Stimulated activated naive CD8-positive, alpha-beta T cell treated with anti-CD3 and anti-CD28 coated beads, Interleukin-15, Interleukin-2, amounts not matched to agents 100 ng/mL and 50 ng/mL, for 24 hours (primary cell): ENCODE data around the gene AP1M1.
A peak's percentile ranks its signal among the peaks of the same experiment; 100 is the strongest.

Experiments used
- H3K27ac Mint-ChIP-seq: one replicate; pipeline ENCODE4 v1.8.0; 2021; ENCODE audit warnings: mild to moderate bottlenecking, mixed read lengths
- H3K27me3 Mint-ChIP-seq: one replicate; pipeline ENCODE4 v1.8.0; 2021; ENCODE audit warnings: mixed read lengths
- H3K36me3 Mint-ChIP-seq: one replicate; pipeline ENCODE4 v1.8.0; 2021; ENCODE audit warnings: low read depth, mixed read lengths
- H3K4me1 Mint-ChIP-seq: one replicate; pipeline ENCODE4 v1.8.0; 2021; ENCODE audit warnings: low read depth, mixed read lengths
- H3K4me3 Mint-ChIP-seq: one replicate; pipeline ENCODE4 v1.8.0; 2021; ENCODE audit warnings: mild to moderate bottlenecking, mixed read lengths
- H3K9me3 Mint-ChIP-seq: one replicate; pipeline ENCODE4 v1.8.0; 2021; ENCODE audit warnings: mixed read lengths

Gene AP1M1

DNA sequence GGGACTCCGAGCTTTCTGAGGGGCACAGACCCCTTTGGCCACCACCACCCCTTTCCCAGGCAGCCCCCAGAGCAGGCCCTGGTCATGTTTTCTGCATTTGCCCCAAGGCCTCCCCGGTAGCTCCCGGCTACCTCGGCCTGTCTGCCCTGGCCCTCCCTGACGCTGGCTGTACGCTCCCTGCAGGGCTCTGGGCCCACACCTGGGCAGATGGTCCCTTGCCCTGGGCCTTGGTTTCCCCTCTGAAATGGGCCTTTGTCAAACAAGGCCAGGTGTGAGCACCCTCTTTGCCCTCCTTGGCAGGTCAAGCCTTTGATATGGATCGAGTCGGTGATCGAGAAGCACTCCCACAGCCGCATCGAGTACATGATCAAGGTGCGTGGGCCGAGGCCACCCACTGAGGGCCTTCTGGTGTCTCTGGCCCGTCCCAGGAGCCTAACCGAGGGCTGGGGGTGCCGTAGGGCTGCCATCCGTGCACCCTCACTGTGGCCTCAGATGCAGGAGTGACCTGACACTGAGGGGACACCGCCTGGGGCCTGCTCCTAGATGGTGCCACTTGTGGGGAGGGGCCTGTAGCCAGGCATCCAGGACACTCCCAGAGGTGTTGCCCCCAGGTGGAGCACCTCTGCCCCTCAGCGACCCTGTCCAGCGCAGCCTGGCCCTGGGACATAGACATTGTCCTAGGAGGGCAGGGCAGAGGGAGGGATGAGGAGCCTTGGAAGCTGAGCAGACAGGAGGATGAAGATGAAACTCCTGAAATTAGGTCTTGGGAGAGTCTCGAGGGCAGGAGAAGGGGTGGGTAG is 30.3 kb downstream of the AP1M1 start:
- Mint-ChIP-seq H3K4me1 (no peaks in the 10 kb centered on the region), H3K4me3 (no peak overlapping the region), H3K27me3 (no peaks in the 10 kb centered on the region), H3K27ac (no peak overlapping the region), H3K9me3 (no peaks in the 10 kb centered on the region), H3K36me3 (peaks cover 39% of the 10 kb centered on the region)

DNA sequence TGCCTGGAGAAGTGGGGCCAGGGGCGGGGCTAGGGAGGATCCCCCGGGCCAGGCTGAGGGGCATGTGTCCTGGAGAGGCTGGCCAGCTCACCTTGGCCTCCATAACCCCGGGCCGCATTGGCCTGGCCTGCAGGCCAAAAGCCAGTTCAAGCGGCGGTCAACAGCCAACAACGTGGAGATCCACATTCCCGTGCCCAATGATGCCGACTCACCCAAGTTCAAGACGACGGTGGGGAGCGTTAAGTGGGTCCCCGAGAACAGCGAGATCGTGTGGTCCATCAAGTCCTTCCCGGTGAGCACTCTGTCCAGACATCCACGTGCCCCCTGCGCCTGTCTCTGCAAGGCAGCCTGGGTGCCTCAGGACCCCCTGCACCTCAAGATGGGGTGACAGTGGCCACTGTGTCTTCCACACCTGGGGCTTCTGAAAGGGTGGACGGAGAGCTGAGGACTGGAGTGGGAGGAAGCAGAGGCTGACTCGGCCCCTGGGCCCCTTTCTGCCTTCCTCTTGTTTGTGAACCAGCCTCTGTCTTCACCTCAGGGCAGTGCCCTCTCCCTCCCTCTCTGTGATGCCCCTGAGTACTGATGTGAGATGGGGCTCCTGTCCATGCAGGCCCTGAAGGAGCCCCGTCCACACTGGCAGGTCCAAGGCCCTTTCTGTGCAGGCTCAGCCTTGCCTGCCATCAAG is 31.1 kb downstream of the AP1M1 start:
- Mint-ChIP-seq H3K27ac (no peak overlapping the region), H3K9me3 (no peaks in the 10 kb centered on the region), H3K4me1 (peaks cover 5% of the 10 kb centered on the region), H3K36me3 (peaks cover 38% of the 10 kb centered on the region), H3K27me3 (no peaks in the 10 kb centered on the region), H3K4me3 (no peak overlapping the region)

DNA sequence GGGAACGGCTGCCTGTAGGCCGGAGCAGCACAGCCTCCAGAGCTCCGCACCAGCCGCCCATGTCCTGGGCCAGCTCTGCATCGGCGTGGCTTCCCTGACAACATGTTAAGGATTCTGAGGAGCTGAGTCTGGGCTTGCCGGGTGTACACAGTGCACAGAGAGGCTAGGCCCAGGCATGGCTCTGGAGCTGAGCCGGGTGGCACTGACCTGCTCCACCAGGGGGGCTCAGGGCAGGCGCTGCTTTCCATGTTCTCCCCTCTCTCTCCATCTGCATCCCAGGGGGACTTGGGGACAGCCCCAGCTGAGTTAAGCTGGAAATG is 31.6 kb downstream of the AP1M1 start:
- H3K27me3 Mint-ChIP-seq: no peaks in the 10 kb centered on the region
- peaks cover 42% of the 10 kb centered on the region for H3K36me3 Mint-ChIP-seq
- no peak overlapping the region for H3K4me3 Mint-ChIP-seq
- no peak overlapping the region for H3K27ac Mint-ChIP-seq
- peaks cover 8% of the 10 kb centered on the region for H3K4me1 Mint-ChIP-seq
- no peaks in the 10 kb centered on the region for H3K9me3 Mint-ChIP-seq

DNA sequence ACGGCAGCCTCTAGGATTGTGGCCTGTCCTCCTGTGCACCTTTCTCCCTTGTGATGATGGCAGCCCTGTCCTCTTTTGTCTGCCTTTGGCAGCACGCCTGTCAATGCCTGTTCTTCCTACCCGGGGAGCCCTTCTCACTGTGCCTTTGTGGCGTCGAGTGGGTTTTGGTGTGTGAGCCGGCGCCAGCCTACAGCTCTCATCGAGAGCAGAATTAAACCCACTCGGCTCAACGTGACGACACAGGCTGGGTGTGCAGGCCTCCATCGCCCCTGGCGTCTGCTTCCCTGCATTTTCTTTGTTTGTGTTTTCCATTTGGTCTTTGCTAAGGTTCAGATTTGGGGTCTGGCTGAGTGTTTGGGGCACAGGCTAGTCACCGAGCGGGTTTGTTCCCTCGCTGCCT is 34.4 kb downstream of the AP1M1 start:
- Mint-ChIP-seq H3K4me3 (no peak overlapping the region), H3K36me3 (peaks cover 69% of the 10 kb centered on the region), H3K9me3 (peaks cover 7% of the 10 kb centered on the region), H3K27me3 (no peaks in the 10 kb centered on the region), H3K27ac (no peak overlapping the region), H3K4me1 (peaks cover 32% of the 10 kb centered on the region)

DNA sequence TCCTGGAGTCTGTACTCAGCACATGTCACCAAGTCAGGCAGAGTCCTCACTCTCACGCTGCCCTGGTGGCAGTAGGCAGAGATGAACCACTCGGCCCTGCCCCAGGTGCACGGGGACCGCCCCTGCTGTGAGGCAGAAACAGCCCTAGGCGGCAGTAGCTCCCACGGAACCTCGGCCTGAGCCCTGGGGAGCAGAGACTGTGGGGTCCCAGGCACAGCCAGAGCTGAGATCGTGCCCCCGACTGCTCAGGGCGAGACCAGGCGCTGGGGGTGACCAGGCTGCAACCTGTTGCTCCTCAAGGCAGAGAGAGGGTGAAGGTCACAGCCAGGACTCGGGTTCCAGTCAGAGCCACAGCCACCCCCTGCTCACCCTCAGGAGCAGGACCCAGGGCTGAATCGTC is 34.9 kb downstream of the AP1M1 start:
- Mint-ChIP-seq H3K4me1 (peaks cover 34% of the 10 kb centered on the region), H3K36me3 (peaks cover 69% of the 10 kb centered on the region), H3K27ac (no peak overlapping the region)

DNA sequence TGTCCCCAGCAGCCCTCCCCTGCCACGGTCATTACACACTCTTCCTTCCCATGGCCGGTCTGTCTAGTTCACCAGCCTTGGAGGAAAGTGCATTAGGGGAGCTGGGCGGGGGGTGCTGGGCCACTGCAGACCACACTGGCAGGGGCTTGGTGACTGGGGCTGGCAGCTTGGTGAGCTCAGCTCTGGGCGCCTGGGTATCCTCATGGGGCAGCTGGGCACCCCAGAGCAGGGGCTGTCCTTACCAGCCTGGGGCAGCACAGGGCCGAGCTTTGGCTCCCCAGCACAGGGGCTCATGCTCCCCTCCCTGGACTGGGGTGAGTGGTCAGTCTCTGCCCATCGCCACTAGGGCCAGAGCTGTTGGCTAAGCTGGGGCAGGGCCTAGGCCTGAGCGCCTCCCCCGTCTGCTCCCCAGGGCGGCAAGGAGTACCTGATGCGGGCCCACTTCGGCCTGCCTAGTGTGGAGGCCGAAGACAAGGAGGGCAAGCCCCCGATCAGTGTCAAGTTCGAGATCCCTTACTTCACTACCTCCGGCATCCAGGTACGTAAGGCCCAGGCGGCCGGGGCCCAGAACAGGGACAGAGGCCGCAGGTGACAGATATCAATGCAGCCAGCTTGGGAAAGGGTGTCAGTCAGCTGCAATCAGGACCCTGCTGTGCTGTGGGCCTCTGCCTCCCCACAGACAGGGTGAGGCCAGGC is 35.5 kb downstream of the AP1M1 start:
- Mint-ChIP-seq H3K4me1 (peaks cover 40% of the 10 kb centered on the region), H3K36me3 (peaks cover 66% of the 10 kb centered on the region), H3K27me3 (no peaks in the 10 kb centered on the region), H3K9me3 (peaks cover 7% of the 10 kb centered on the region), H3K27ac (no peak overlapping the region), H3K4me3 (no peak overlapping the region)

More for the DNA sequence above, 34.9 kb downstream of the AP1M1 start:
- H3K4me3 Mint-ChIP-seq: no peak overlapping the region
- peaks cover 7% of the 10 kb centered on the region for H3K9me3 Mint-ChIP-seq
- H3K27me3 Mint-ChIP-seq: no peaks in the 10 kb centered on the region

DNA sequence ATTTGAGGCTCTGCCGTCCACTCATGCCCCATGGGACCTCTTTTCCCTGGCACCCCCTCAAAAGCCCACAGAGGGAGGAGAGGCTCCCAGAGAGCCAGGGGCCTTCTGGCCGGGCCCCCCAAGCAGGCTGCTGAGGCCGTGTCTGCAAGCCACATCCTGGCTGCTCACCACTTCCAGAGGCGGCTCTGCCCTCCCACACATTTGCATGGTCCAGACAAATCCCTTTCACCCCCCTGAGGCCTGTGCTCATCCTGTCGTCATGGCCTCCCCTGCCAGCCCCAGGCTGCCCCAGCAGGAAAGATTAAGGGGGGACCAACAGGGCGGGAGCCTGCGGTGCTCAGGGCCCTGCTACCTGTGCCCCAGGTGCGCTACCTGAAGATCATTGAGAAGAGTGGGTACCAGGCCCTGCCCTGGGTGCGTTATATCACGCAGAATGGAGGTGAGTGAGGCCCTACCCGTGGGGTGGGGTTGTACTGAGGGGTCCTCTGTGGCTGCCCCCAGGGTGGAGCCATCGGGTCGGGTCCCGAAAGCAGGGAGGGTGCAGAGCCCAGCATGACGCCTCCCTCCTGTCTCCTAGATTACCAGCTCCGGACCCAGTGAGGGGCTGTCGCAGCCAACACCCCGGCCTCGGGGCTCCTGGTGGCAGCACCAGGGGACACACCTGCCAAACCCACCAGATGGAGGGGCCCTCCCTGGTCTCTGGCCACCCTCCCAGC is 36.3 kb downstream of the AP1M1 start:
- peaks cover 58% of the 10 kb centered on the region for H3K36me3 Mint-ChIP-seq

DNA sequence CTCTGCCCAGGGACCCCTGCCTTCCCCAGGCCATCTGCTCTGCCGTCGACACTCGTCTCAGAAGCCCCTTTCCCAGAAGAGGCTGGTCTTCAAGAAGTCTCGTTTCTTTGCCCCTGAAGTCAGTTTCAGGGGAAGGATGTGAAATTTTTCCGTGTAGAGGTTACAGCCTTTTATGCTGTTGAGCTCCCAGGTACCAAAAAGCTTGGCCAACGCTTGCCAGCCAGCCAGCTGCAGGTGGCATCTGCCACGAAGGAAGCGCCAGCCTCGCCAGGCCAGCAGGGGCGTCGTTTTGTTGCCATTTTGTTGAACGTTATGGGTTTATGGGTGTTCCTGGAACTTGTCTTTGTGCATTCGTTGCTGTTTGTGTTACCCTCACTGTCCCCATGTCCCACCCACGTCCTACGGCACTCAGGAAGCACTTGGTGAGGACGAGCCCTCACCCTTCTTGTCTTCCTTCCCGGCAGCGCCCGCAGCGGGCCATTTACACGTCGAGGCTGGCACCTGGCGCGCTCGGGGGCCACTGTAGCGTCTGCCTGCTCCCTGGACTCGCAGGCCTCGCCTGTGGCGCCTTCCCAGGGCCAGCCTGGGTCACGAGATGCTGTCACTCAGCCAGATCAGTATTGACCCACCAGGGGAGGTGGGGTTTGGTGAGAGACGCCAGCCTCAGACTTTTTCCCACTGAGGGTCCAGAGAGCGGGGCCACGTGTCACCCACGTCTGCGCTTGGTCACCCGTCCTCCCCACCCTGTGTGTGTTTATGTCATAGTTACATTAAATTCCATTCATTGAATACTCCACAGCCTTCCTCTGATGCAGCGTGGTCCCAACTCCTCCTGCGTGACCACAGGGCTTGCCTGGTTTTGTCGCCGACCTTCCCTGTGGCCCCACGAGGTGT is 37.1 kb downstream of the AP1M1 start:
- Mint-ChIP-seq H3K27me3 (no peaks in the 10 kb centered on the region), H3K9me3 (peaks cover 7% of the 10 kb centered on the region), H3K27ac (no peak overlapping the region), H3K4me3 (no peak overlapping the region), H3K4me1 (peaks cover 52% of the 10 kb centered on the region), H3K36me3 (peaks cover 53% of the 10 kb centered on the region)

More for the DNA sequence above, 36.3 kb downstream of the AP1M1 start:
- Mint-ChIP-seq H3K27me3 (no peaks in the 10 kb centered on the region), H3K27ac (no peak overlapping the region), H3K4me1 (peaks cover 45% of the 10 kb centered on the region), H3K9me3 (peaks cover 7% of the 10 kb centered on the region), H3K4me3 (no peak overlapping the region)

DNA sequence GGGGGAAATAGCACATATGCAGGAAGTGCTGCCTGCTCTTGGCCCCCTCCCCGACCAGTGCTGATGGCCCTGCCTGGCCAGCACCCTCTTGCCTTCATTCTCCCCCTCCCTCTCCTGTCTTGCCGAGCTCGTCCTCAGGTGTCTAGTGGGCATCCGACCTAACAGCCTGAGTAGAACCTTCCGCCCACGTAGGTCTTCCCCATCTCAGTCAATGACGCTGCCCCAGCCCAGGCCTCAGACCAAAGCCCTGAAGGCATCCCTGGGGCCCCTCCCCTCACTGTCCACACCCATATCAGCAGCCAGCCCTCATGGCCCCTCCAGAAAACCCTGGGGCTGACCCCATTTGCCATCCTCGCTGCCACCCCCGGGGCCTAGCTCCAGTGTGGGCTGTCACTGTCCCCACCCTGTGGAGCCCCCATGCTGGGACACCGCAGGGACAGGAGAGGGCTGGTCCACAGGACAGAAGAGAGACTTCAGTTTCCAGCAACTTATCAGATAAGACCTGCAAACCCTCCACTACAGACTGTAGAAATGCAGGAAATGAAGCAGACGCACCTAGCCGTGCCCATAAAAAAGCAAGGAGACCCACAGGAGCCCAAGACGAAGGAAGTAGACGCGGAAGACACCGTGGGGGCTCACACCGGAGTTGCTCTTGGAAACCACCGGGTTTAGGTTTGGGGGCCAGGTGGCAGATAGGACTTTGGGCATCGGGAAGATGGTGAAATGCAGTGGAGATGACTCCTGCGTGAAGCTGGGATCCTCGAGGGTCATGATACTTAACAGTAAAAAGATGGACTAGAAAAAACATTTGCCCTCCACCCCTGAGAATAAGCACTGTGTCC is 38.3 kb downstream of the AP1M1 start:
- no peak overlapping the region for H3K4me3 Mint-ChIP-seq
- no peaks in the 10 kb centered on the region for H3K27me3 Mint-ChIP-seq
- peaks cover 7% of the 10 kb centered on the region for H3K9me3 Mint-ChIP-seq
- peaks cover 52% of the 10 kb centered on the region for H3K4me1 Mint-ChIP-seq
- H3K27ac Mint-ChIP-seq: no peak overlapping the region
- H3K36me3 Mint-ChIP-seq: peaks cover 44% of the 10 kb centered on the region

DNA sequence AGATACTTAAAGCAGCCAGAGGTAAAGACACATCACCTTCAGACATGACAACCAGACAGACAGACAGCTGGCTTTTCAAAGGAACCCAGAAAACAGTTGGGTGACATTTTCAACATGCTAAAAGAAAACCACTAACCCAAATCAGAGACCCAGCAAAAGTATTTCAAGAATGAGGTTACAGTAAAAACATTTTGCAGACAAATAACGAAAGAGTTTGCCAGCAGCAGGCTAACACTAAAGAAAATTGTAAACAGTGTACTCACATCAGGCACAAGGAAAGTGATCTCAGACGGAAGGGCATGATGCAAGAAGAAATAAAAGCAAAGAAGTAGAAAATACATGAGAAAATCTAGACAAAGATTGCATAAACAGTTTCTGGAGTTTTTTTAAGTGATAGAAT is 46.4 kb downstream of the AP1M1 start:
- peak overlapping the region; percentile 1 for H3K27ac Mint-ChIP-seq
- no peaks in the 10 kb centered on the region for H3K27me3 Mint-ChIP-seq
- no peaks in the 10 kb centered on the region for H3K36me3 Mint-ChIP-seq
- H3K4me1 Mint-ChIP-seq: peaks cover 26% of the 10 kb centered on the region
- no peak overlapping the region for H3K4me3 Mint-ChIP-seq
- no peaks in the 10 kb centered on the region for H3K9me3 Mint-ChIP-seq

DNA sequence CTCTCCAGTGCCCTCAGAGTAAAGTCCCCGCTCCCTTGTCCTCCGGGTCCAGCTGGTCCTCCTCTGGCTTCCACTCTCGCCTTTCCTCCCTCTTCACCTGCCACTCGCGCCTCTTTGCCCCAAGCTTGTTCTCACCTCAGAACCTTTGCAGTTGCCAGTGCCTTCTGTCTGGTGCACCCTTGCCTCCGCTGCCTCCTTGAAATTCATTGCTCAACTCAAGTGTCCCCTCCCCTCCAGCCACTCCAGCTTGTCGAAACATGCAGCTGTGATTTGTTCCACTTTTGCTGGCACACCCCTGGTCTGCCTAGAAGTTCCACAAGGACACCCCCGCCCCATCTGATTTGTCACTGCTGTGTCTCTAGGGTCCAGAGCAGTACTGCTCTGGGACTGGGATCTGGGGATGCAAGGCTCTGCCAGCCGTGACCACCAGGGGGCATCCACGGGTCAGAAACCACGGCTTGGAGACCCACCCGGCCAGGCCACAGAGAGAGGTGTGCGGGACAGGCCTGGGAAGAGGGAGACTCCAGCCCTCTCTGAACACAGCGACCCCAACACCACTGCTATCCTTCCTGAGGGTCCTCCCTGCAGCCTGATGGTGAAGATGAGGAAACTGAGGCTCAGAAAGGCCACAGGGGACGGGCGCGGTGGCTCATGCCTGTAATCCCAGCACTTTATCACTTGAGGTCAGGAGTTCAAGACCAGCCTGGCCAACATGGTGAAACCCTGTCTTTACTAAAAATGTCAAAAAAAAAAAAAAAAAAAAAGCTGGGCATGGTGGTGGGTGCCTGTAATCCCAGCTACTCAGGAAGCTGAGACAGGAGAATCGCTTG is 49.9 kb downstream of the AP1M1 start:
- Mint-ChIP-seq H3K27ac (no peak overlapping the region), H3K4me1 (peaks cover 20% of the 10 kb centered on the region), H3K36me3 (no peaks in the 10 kb centered on the region), H3K27me3 (no peaks in the 10 kb centered on the region), H3K4me3 (no peak overlapping the region), H3K9me3 (no peaks in the 10 kb centered on the region)

DNA sequence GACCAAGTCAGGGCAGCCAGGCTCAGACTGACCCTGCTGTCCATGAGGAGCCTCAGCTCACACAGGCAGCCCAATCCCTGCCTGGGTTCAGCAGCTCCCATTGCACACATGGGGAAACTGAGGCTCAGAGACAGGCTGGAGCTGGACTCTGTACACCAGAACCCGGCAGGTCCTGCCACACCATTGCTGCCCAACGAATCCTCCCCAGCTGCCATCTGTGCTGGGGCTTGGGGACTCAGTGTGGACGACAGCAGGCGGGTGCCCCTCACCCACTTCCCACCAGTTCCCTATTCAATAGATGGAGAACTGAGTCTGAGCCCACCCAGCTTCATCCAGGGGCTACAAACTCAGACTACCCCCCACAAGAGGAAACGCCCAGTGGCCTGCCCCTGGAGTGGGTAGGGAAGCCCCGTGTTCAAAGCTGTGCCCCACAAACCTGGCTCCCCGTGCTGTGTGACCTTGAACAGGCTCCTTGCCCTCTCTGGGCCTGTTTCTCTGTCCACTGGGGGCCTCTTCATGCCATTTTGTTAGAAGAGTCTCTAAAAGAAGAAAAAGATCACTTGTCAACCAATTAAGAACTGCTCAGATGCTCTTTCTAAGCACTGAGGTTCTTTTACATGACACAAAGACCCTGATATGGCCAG is 50.8 kb downstream of the AP1M1 start:
- peaks cover 17% of the 10 kb centered on the region for H3K4me1 Mint-ChIP-seq
- H3K27me3 Mint-ChIP-seq: no peaks in the 10 kb centered on the region
- H3K9me3 Mint-ChIP-seq: no peaks in the 10 kb centered on the region
- H3K36me3 Mint-ChIP-seq: no peaks in the 10 kb centered on the region
- no peak overlapping the region for H3K27ac Mint-ChIP-seq
- H3K4me3 Mint-ChIP-seq: no peak overlapping the region
